BE2C (cell line): ENCODE results near the gene ARHGAP6.
"Not testable (repeated sequence)": the region's sequence is repeated elsewhere in the genome, so short reads cannot be mapped to it uniquely, and the experiment has no call there.

Experiments used
- DNase-seq: peaks from one replicate; pipeline ENCODE4 v3.0.0-alpha.2; 2020
- H3K27me3 ChIP-seq: fragments of 250-450 bp; sonication (Bioruptor Pico); 2 replicates; pipeline ENCODE4 v1.5.1; 2020; ENCODE audit warnings: mild to moderate bottlenecking
- H3K36me3 ChIP-seq: fragments of 250-450 bp; sonication (Bioruptor Pico); 2 replicates; pipeline ENCODE4 v1.5.1; 2020; ENCODE audit warnings: mild to moderate bottlenecking
- H3K4me1 ChIP-seq: fragments of 250-450 bp; sonication (Bioruptor Pico); 2 replicates; pipeline ENCODE4 v1.5.1; 2020
- H3K4me3 ChIP-seq: 2 replicates; pipeline ENCODE4 v1.5.1; 2011; ENCODE audit warnings: low read depth, low read length
- H3K9me3 ChIP-seq: fragments of 250-450 bp; sonication (Bioruptor Pico); 2 replicates; pipeline ENCODE4 v1.5.1; 2020
- TF ChIP-seq, protein P1 (sequence below): IDR thresholded peaks from 2 replicates; pipeline ENCODE4 v1.5.1; 2012; ENCODE audit warnings: mild to moderate bottlenecking, low read depth, low read length

ARHGAP6 gene

DNA sequence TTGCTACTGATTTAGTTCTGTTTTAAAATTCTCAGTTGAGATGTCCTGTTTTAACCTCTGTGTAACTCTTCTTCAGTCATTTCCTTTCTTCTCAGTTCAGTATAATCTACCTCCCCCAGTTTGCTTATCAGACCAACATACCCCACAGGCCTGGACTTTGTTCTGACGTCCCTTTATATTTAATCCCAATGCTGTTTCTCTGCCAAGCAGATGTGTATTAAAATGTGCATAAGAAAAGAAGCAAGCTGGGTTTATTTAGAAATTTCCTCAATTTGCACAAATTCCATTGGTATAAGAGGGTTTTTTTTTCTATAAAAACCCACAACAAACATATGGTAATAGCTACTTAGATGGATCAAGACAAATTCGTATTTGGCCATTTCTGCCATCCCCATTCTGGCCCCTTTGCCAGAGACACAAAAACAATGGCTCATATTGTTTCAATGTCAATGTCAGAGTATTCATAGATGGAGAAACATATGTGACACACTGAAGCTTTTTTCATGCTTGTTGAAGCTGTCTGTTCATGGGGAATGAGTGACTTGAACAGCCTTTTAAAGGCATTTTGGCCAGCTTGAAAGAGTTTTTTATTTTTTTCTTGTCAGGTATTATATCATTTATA, 530.0 kb downstream of the ARHGAP6 start:
- TF ChIP-seq, protein P1, sequence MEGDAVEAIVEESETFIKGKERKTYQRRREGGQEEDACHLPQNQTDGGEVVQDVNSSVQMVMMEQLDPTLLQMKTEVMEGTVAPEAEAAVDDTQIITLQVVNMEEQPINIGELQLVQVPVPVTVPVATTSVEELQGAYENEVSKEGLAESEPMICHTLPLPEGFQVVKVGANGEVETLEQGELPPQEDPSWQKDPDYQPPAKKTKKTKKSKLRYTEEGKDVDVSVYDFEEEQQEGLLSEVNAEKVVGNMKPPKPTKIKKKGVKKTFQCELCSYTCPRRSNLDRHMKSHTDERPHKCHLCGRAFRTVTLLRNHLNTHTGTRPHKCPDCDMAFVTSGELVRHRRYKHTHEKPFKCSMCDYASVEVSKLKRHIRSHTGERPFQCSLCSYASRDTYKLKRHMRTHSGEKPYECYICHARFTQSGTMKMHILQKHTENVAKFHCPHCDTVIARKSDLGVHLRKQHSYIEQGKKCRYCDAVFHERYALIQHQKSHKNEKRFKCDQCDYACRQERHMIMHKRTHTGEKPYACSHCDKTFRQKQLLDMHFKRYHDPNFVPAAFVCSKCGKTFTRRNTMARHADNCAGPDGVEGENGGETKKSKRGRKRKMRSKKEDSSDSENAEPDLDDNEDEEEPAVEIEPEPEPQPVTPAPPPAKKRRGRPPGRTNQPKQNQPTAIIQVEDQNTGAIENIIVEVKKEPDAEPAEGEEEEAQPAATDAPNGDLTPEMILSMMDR, result no peak
- Histone ChIP-seq H3K4me3 (no peak overlapping the region), H3K4me1 (no peaks in the 10 kb centered on the region)

DNA sequence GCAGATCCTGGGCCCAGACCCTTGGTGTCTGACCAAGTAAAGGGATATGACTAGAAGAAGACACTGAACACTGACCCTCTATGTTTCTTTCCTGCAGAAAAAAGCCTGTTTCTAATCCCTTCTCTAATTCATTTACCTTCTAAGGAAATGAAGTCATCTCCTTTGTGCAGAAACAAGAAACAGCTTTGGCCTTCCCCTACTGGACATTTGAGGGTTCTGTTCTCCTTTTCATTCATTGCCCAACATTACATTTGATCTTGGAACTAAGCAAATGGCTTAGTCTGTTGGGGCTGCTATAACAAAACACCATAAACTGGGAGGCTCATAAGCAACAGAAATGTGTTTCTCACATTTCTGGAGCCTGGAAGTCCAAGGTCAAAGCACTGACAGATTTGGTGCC, 534.6 kb downstream of the ARHGAP6 start:
- Histone ChIP-seq H3K4me3 (no peak overlapping the region), H3K4me1 (no peaks in the 10 kb centered on the region), H3K36me3 (no peaks in the 10 kb centered on the region), H3K9me3 (no peaks in the 10 kb centered on the region), H3K27me3 (no peaks in the 10 kb centered on the region)
- TF ChIP-seq, protein P1, result no peak
- no peak for DNase-seq

More for the DNA sequence above, 530.0 kb downstream of the ARHGAP6 start:
- Histone ChIP-seq H3K36me3 (no peaks in the 10 kb centered on the region), H3K9me3 (no peaks in the 10 kb centered on the region), H3K27me3 (no peaks in the 10 kb centered on the region)
- no peak for DNase-seq

GRCh38 chrX:11130136-11130535, 535.6 kb downstream of the ARHGAP6 start:
- Histone ChIP-seq H3K36me3 (no peaks in the 10 kb centered on the region), H3K27me3 (no peaks in the 10 kb centered on the region), H3K4me3 (no peak overlapping the region), H3K9me3 (no peaks in the 10 kb centered on the region), H3K4me1 (no peaks in the 10 kb centered on the region)
- TF ChIP-seq, protein P1, result no peak
- no peak for DNase-seq

DNA sequence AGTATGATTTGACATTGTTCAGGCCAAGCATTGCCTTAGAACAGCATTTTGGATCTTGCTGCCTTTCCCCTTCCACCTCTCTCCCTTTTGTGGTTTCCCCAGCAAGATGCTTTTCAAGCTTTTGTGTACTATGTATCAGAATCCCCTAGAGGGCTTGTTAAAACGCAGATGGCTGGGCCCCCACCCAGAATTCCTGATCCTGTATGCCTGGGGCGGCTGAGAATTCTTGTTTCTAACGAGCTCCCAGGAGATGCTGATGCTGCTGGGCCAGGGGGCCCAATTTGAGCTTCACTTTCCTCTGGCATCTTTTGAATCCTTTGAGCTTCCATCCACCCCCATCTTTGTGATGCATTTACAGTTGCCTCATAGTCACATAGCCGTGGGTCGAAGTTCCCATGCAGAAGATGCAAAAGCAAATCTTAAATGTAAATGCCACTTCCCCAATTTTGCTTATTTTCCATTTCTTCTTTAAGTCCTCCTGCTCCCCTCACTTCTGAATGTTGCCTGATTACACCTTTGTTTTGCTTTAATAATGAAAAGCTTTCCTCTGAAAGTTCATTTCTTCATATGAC, 536.1 kb downstream of the ARHGAP6 start:
- TF ChIP-seq, protein P1, result no peak
- H3K4me3 ChIP-seq, result no peak overlapping the region
- H3K36me3 ChIP-seq, result no peaks in the 10 kb centered on the region
- DNase-seq, result no peak
- H3K27me3 ChIP-seq, result no peaks in the 10 kb centered on the region
- no peaks in the 10 kb centered on the region for H3K4me1 ChIP-seq
- no peaks in the 10 kb centered on the region for H3K9me3 ChIP-seq

DNA sequence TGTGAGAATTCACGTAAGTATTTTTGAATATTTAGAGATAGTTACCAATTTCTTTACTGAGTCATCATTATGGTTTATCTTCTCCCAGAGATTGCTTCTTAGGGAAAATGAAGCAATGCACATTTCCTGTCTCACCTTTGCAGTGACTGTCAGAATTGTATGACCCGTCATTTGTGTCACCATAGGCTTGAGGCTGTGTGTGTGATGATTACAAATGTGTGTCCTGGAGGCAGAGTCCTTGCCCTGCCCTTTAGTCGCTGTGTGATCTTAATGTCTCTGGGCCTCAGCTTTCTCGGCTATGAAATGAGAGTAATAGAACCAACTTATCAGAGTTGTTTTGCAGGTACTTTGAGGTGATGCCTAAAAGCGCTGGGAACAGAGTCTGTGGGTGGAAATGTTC, 540.7 kb downstream of the ARHGAP6 start:
- Histone ChIP-seq H3K4me1 (no peaks in the 10 kb centered on the region), H3K9me3 (no peaks in the 10 kb centered on the region), H3K4me3 (no peak overlapping the region), H3K36me3 (0 out of 2 replicates have a peak, but pooled peaks cover 3% of the 10 kb centered on the region), H3K27me3 (no peaks in the 10 kb centered on the region)
- TF ChIP-seq, protein P1, result no peak
- DNase-seq, result no peak

DNA sequence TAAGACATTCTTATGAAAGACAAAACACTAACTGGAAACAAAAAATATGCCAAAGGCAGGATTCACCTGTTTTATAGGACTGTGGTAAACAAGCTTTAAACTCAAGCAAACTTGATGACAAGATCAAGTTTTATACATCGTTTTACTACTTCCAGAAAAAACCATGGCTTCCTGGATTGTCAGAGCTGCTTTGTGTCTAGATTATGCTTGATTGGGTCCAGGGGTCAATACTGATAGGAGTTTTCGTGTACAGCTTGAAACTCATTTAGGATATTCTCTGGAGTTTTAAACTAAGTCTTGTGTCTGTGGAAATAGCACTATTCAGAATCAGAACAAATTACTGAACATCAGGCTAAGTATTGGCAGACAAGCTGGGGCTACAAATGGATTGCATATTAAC, 541.6 kb downstream of the ARHGAP6 start:
- H3K4me3 ChIP-seq, result no peak overlapping the region
- H3K9me3 ChIP-seq, result no peaks in the 10 kb centered on the region
- H3K27me3 ChIP-seq, result no peaks in the 10 kb centered on the region
- DNase-seq, result no peak
- H3K4me1 ChIP-seq, result no peaks in the 10 kb centered on the region
- TF ChIP-seq, protein P1, result no peak
- H3K36me3 ChIP-seq, result 0 out of 2 replicates have a peak, but pooled peaks cover 3% of the 10 kb centered on the region

DNA sequence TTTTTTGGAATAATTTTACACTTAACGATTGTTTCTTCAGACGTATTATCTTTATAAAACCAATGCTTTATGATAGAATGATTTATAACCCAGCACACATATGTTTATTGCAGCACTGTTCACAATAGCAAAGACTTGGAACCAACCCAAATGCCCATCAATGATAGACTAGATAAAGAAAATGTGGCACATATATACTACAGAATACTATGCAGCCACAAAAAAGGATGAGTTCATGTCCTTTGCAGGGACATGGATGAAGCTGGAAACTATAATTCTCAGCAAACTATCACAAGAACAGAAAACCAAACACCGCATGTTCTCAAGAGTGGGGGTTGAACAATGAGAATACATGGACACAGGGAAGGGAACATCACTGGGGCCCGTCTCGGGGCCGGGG, 542.6 kb downstream of the ARHGAP6 start:
- H3K9me3 ChIP-seq, H3K36me3 ChIP-seq, H3K27me3 ChIP-seq, DNase-seq, H3K4me1 ChIP-seq, H3K4me3 ChIP-seq: not testable (repeated sequence)
